ENCODE measurements around the gene GRIK3.

Gene GRIK3

DNA sequence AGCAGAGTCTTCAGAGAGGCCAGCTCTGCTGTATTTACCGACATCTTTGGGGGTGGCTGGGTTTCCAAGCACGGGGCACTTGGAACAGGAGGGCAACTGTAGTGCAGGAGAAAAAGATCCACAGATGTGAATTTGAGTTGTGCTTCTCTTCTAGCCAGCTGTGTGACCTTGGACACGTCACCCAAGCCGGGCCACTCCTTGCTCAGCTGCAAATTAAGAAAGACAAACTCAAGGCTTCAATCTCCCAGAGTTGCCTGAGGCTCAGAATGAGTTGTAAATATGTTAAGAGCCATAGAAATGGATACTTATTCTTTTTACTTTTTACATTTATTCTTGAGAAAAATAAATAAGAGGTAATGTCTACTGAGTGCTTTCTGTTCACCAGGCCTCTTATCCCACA is 24.3 kb downstream of the GRIK3 start:
- no peak for DNase-seq

DNA sequence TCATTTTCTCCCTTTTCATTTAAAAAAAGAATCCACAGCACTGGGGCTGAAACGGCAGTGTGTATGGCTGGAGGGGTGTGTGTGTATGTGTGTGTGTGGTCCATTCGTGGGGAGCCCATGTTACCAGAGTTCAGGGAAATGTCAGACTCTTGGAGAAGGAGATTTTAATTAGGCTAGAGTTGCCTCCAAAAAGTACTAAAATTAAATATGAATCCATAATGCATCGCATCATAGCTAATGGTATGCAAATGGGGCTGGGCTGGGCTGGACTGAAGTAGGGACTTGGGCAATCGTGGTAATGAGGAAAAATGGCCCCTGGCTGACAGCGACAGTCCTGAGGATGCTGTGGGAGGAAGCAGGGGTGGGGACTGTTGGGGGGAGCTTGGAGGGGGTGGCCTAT is 24.8 kb downstream of the GRIK3 start:
- DNase-seq: no peak

DNA sequence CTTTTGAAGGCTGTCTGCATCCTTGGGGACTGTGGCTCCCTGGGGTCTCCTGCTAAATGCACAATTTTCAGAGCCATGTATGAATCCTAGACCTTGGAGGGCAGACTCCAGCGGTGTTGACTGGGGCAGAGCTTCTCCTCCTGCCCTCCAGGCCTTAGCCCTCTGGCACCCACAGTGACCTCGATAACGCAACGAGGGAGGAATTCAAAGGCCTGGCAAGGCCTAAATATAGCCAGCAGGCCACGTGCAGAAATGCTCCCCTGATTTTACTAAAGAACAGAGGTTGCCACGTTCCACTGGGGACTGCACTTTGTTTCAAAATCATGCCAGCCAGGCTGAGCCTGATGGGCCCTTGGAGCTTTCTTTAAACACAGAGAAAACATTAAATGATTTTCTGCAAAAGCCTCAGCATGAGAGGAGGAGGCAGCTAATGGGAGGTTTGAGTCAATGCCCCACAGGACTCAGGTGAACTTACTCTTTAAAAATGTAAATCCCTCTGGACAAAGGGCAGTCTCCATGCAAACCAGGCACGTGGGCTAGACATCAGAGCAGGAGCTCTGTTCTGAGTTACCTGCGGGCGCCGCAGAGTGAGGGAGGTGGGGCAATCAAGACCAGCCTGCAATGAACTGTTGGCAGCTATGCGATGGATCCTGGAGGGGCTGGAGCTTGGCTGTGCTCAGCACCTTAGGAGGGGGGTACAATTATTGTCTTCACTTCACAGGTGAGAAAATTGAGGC is 28.0 kb downstream of the GRIK3 start:
- DNase-seq: no peak

DNA sequence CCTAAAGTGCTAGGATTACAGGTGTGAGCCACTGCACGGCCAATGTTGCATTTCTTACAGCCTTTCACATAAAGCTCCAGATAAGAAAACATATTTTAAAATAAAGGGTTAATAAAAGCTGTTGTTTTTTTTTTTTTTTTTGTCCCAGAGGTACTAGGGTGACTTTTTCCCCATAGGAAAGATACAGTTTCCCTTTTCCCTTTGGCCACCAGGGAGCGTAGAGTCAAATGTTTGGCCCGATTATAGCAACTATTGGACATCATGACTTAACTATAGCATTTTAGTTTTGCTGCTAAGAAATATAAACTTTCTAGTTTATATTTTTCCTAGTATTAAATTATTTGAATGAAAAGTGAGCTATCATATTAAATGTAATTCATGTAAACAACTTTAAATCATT is 31.4 kb downstream of the GRIK3 start:
- DNase-seq: no peak

DNA sequence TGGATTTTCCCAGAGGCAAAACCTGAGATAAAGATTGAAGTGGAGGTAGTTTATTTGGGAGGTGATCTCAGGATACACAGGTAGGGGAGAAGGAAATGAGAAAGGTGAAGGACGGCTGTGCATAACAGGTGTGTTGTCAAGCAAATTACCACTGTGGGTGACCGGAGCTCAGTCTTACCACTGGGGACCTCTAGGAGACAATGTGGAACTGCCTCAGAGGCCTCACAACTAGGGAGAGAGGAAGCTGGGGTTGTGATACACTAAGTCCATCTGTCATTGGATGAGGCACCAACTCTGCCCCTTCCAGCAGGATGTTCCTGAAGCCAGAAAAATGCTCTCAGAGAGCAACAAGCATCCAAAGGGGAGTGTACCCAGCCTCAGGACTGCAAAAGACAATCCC is 32.6 kb downstream of the GRIK3 start:
- DNase-seq: no peak

DNA sequence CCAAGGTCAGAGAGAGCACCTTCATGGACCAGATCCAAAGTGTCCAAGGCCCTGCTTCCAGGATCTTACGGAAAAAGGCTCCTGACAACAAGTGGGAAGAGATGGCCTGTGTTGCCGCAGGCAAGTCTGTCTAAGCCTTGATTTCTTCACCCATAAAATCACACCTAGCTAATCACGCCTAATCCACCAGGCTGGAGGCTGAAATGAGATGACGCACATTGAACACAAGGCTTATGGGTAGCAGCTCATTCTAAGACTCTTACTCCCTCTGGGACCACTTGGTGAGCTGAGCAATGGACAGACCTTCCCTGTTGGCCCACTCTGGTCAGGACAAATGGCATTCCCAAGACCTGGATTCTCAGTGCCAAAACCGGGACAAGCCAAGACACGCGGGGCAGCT is 38.2 kb downstream of the GRIK3 start:
- no peak for DNase-seq

DNA sequence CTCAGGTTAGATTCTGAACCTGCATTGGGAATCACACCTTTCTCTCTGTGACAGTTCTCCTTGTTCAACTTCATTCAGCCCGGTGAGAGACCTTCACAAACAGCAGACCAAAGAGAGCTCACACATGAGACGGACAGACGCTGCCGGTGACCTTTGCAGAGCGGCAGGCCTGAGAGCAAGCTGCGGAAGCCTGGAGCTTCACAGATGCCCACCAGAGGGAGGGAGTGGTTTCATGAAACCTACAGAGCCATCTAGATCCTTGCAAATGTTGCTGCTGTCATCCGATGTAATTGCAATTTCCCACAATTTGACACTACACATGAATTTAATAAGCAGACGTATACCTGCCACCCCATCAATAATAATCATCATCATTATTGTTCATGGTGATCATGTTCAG is 39.4 kb downstream of the GRIK3 start:
- DNase-seq: no peak

DNA sequence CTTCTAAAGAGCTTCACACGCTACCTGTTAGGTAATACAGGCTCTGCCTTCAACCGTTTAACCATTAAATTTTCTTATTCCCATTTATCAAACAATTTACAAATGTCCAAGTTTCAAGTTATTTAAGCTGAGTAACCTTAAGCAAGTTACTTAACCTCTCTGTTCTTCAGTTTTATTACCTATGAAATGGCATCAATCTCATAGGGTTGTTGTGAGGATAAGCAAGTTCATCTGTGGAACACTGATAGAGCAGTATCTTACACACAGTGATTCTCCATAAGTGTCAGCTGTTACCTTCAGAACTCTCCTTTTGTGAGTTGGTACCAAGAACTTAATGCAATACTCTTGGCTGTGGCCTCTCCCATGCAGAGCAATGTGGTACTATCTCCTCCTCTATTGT is 40.0 kb downstream of the GRIK3 start:
- DNase-seq: no peak

DNA sequence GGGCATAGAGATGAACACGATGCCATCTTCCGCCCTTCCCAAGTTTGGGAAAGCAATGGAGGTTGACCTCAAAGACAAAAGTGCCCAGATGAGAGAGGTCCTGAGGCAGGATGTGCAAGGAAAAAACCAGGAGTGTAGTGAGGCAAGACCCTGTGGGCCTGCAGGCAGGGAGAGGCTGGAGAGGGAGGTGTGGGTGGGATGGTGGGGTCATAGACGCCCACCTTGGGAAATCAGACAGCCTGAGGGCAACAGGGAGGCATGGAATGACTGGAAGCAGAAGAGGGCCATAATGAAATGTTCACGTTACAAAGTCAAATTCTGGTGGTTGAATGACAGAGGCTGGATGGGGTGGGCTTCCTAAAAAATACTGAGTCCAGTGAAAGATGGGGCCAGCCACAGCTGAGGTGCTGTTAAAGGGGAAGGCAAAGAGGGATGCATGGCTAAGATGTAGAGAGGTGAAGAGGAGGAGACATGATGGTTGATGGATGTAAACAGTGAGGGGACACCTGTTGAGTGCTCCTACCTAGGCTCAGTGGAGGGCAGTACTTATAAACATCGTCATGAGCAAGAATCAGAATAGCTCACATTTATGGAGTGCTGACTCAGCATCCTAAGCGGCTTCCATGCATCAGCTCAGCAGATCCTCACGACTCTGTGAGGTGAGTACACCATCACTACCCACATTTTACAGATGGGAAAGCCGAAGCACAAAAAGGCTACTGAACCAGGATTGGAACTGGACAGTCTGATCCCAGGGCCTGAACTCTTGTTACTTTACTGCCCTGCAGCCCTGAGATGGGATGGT is 42.0 kb downstream of the GRIK3 start:
- DNase-seq: no peak

DNA sequence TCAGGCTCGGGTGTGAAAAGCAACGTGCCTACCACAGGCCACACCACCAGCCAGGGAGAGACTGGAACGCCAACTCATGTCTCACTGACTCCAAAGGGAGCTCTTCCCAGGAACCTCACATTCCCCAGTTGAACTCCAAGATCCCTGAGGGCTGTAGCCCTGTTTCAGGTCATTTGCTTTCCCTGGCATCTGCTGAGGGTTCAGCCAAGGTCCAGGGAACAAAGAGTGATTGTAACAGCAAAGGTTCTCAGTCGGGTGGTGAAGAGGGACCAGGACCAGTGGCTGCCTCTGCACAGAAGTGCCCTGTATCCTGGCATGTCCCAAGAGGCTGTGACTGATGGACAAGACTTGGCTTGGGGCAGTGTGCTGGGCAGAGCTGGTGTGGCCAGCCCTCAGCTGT is 42.8 kb downstream of the GRIK3 start:
- no peak for DNase-seq

DNA sequence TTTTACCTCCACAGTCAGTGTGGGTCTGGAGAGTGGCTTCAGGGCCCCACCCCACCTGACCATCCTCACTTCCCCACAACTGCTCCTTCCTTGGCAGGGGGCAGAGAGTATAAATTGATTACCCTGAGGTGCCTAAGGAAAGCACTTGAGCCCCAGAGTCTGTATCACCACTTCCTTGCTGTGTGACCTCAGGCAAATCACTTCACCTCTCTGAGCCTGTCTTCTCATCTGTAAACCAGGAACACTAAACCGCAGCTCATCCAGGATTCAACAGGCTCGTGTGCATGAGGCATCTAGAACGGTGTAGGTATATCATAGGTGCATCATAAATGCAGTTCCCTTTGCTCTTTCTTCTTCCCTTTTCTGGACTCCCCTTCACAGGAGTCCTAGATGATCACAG is 43.4 kb downstream of the GRIK3 start:
- DNase-seq: no peak

DNA sequence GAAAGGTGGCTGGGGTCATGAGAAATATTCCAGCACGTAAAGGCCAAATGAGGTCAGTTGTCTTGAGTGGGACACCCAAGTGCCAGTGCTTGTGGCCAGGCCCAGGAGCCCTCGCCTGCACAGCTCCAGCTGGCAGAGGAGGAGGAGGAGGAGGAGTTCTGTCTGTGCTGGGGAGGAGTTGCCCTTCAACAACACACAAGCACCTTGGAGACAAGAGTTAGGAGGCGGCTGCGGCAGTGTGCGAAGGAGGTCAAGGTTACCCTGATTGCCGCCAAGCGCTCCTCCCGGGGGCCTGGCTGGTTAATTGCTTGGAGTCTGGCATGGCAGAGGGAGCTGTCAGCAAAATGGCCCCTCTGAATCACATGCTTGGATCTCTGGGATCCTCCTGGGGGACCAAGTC is 45.1 kb downstream of the GRIK3 start:
- DNase-seq: no peak

DNA sequence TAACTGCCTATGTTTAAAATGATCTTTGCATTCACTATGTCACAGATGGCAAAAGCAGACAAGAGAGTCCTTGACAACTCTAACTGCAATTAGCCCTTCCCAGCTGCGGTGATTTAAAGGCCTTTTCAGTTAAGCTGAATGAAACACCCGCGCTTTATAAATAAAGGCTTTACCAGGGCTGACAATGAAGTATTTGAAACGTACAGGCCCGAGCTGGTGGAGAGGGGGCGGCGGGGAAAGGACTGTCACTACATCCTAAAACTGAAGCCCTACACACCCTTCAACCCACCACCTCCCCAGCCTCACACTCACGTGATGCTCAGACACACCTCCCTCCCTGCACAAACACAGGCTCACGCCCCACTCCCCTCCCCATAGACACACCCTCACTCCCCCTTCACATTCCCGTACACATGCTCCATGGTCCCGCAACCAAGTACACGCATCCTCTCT is 45.5 kb downstream of the GRIK3 start:
- DNase-seq: no peak

DNA sequence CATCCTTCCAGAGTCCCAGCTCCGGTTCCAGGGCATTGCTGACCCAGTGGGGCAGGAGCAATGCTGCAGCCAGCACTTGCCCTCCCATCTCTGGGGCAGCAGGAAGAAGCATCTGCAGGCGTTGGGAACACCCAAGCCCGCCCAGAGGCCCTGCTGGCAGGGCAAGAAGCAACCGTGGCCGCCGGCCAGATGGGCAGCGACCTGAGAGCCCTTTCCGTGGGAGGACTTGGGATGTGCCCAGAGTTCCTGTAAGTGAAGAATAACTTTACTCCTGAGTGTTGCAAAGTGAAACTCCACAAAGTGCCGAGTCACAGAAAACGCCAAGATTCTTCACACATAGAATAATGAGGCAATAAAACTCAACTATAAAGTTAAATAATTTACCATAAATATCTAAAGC is 46.0 kb downstream of the GRIK3 start:
- DNase-seq: no peak

DNA sequence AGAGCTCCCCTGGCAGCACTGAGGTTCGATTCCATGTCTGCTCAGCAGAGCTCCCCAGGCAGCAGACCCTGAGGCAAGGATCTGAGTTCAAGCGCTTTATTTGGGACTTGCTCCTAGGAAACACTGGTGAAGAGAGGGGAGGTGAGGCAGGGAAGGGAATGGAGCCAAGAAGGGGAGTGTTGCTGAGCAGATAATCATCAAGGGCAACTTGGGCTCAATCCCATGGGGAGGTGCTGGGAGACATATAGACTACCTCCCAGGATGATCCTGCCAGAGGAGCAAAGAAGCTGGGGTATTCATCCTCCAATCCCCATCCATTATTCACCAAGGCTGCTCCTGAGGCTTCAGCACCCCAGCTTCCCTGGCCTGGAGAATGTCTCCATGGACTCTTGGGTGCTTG is 47.0 kb downstream of the GRIK3 start:
- no peak for DNase-seq

DNA sequence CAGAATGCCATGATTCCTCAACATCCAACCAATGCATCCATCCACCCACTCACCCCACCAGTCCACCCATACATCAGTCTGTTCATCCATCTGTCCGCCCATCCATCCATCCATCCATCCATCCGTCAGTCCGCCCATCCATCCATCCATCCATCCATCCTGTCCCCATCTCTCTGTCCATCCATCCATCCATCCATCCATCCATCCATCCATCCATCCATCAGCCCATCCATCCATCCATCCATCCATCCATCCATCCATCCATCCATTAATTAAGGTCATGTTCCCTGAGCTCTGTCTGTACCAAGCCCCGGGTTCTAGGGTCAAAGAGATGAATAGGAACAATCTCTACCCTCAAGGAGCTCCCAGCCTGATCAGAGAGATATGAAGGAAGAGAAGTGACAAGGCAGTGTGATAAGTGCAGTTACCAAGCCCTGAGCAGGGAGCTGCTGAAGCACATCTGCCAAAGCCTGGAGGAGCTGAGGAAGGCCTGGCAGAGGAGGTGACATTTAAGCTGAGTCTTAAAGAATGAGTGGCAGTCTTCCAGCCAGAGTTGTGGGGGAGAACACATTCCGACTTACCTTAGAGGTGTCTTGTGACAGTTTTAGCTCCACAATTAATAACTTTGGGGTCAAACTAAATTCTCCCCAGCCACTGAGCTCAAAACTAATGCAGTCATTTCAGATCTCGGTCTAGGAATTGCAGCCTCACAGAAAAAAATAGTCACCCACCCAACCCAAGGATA is 47.9 kb downstream of the GRIK3 start:
- DNase-seq: no peak

DNA sequence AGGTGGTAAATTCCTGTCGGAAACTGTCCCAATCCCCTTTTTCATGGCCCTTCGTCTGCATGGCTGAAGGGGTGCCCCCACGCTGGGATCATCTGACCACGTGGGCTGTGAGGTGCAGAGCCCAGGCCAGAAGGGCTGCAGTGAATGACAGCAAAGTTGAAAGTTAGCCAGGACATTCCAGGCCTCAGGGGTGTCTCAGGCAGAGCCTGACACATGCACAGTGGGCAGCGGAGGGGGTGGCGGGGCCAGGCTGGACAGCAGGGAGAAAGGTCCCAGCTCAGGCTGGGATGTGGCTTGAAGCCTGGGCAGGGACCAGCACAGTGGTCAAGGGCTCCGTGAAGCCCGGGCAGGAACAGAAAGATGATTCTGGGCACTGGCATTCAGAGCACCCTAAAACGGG is 49.6 kb downstream of the GRIK3 start:
- no peak for DNase-seq

DNA sequence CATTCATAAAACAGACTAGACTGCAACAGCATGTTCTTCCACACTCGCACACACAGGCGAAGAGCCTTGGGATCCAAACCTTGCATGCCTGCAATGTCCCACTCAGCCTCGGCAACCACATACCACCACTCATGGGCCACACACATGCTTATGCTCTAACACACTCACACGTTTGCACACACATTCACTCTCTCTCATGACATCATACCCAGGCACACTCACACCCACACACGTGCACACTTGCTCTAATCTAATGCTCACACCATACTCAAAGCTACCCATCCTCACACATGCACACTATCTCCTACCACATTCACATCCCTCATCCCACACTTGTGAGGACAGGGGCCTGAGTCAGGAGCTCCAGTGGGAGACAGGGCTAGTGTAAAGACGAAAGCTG is 50.3 kb downstream of the GRIK3 start:
- DNase-seq: no peak

DNA sequence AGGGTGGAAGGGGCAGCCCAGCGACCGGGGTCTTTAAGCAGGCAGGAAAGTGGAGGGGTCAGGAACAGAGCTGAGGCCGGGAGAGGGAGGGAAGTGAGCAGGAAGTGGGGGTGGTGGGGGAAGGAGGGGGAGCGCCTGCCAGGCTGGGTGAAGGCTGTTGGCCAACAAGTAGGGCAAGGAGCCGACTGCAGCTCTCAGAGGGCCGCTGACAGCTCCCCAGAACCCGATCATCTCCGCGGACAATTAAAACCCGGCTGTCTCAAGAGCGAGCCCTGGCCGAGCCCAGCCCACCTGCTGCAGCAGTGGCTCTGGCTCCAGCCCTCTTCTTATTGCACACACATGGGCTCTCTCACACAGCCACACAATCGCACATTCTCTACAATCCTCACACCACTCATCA is 51.6 kb downstream of the GRIK3 start:
- DNase-seq: no peak

DNA sequence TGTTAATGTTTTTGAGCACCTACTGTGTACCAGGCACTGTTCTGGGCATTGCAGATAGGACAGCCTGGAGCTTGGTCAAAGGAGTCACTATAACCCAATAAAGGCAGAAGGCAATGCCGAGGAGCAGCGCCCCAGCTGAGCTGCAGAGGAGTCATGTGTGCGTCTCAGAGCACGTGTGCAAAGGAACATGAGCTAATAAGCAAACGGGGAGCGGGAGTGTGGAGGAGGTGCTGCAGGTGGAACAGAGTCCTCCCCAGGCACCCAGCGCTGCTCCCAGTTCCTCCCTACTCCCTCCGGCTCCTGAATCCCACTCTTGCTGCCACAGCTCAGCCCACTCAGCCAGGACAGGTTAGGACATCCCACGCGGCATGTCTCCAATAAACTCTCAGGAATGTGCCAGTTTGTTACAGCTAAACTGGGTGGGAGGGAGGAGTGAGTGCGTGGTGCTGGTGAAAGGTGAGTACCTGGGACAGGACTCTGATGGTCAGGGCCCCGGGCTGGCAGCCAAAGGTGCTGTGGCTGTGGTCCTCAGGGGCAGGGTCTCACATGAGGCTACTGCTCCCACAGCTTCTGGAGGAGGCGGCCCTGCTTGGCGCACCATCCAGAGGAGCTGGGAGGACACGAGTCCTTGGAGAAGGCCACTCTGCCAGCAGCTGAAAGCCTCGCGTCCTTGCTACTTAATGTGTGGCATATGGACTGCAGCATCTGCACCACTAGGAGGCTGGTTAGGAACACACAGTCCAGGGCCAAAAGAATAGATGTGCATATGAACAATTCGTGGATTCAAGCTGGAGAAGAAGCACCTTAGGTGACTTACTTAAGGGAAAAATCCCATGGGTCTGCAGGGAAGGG is 52.3 kb downstream of the GRIK3 start:
- DNase-seq: no peak

DNA sequence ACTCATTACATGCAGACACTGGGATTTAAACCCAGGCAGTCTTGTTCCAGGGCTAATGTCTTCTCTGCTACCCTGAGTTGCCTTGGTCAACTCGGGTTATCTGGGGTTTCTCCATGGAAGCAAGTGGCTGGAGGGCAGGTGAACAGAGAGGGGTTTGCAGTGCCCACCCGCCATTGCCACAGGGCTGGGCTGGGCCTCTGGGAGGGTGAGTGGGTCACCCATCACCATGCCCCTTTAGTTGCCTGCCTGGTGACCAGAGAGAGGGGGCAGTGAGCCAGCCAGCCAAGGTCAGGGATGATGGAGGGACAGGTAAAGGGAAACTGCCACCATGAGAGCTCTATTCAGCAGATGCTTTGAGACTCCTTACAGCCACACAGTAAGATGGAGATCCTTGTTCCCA is 53.2 kb downstream of the GRIK3 start:
- no peak for DNase-seq

DNA sequence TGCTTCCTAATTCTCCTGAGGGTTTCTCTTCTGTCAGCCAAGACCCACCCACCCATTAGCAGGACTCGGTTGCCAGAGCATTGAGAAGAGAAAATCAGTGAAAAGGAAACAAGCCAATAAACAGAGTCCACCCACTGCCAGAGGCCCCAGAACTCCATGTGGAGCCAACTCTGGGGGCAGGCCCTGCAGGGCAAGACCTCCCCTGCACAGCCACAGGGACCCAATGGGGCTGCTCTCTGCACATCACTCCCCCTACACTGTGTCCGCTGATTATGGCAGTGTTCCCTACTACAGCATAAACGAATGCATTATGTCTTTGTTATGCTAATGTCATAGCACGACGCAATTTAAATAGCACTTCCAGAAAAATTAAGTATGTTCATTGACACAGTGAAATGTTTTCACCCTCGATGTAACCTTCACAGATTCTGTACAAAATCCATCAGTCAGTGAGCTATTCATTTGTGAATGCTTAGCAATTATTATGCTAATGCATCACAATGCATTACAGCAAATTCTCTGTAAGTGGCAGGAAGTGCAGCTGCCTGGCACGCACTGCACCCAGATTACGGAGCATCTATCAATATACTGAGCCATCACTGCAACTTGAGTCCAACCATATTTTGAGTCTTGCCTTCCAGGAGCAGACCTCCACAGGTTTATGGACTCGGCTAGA is 56.4 kb downstream of the GRIK3 start:
- DNase-seq: no peak

All from activated CD4-positive, CD25-positive, alpha-beta regulatory T cell (primary cell).